Astrocyte of the cerebellum (primary cell): ENCODE data around the gene KCND1.

Experiments used
- DNase-seq: peaks from one replicate; pipeline ENCODE4 v3.0.0-alpha.2; 2011; ENCODE audit warnings: low read depth
- H3K4me3 ChIP-seq: 2 replicates; pipeline ENCODE4 v1.5.1; 2011; ENCODE audit warnings: mild to moderate bottlenecking, low read depth, low read length, moderate library complexity
- in situ Hi-C: cut with HindIII; loops from 2 replicates; pipeline ENCODE4 v1.10.0; 2017; ENCODE audit warnings: low sequenced_read_pairs
- TF ChIP-seq, protein P1 (sequence below): IDR thresholded peaks from 2 replicates; pipeline ENCODE4 v1.5.1; 2012; ENCODE audit warnings: low read length, low read depth, moderate library complexity, mild to moderate bottlenecking; ENCODE audit errors: missing control alignments

Gene KCND1

DNA sequence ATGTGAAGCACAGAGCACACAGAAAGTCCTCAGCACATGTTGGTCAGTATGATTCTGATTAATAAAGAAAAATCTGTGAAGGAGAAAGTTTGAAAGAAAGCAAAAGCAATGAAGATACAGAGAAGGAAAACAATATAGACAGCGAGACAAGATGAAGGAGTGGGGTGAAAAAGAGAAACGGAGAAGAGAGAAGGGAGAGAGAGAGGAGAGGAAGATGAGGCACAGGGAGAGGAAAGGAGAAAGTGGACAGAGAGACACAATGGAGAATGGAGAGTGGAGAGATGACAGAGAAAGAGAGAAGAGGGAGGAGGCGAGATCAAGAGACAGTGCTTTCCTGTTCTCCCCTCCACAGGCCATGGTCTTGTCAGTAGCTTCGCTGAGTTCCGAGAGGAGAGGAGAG is 3.9 kb upstream of the KCND1 start:
- TF ChIP-seq, protein P1, sequence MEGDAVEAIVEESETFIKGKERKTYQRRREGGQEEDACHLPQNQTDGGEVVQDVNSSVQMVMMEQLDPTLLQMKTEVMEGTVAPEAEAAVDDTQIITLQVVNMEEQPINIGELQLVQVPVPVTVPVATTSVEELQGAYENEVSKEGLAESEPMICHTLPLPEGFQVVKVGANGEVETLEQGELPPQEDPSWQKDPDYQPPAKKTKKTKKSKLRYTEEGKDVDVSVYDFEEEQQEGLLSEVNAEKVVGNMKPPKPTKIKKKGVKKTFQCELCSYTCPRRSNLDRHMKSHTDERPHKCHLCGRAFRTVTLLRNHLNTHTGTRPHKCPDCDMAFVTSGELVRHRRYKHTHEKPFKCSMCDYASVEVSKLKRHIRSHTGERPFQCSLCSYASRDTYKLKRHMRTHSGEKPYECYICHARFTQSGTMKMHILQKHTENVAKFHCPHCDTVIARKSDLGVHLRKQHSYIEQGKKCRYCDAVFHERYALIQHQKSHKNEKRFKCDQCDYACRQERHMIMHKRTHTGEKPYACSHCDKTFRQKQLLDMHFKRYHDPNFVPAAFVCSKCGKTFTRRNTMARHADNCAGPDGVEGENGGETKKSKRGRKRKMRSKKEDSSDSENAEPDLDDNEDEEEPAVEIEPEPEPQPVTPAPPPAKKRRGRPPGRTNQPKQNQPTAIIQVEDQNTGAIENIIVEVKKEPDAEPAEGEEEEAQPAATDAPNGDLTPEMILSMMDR, result no peak
- in situ Hi-C loops, result no loop called here
- H3K4me3 ChIP-seq, result no peak overlapping the region
- DNase-seq, result no peak

DNA sequence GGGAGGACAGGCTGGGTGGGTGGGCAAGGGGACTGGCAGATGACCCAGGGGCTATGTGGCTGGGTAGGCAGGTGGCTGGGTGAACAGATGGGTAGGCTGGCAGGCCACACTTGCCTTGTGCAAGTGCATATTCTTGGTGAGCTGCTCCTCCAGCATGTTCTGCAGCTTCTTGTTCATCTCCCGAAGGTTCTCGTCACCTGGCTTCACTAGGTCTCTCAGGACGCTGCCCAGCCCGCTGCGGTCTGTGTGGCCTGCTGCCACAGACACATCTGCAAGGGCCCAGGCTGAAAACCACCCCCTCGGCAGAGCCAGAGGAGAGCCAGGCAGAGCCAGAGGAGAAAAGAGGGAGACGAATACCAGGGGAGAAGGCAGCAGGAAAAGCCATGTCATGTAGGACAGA is 3.4 kb upstream of the KCND1 start:
- in situ Hi-C loops, result no loop called here
- TF ChIP-seq, protein P1, result no peak
- DNase-seq, result no peak
- H3K4me3 ChIP-seq, result no peak overlapping the region

DNA sequence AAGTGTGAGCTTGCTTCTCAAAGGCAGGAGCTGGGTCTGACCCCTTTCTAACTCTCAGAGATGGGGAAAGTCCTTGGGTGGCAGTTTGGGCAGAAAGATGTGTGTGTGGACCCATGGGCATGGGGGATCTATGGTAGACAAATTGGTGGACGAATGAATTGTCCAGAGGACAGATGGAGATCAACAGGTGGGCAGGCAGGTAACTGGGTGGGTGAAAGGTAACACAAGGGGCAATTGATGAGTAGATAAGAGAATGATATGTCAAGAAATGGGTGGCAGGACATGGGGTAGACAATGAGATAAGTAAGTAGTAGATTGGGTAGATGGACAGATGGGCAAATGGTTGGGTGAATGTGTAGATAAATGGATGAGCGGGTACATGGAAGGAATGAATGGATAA is 2.9 kb upstream of the KCND1 start:
- DNase-seq, result no peak
- in situ Hi-C loops, result no loop called here
- H3K4me3 ChIP-seq, result no peak overlapping the region
- TF ChIP-seq, protein P1, result no peak

DNA sequence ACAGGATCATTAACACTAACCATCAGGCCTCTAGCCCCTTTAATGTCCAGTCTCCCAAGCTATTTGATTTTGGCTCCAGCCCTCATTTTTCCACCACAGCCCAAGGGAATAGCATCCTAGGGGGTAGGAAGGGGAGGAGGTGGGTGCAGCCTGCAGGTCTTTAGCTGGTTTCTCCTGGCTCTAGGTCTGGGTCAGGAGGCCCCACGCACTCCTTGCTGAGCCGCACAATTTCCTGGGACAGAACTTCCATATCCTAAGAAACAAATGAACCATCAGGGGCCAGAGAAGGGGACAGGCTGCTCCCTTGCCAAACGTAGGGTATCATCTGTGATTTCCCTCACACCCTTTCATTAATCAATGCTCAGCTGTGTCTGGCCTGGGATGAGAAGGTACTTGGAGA is 2.4 kb upstream of the KCND1 start:
- H3K4me3 ChIP-seq, result no peak overlapping the region
- in situ Hi-C loops, result no loop called here
- DNase-seq, result no peak
- TF ChIP-seq, protein P1, result no peak

DNA sequence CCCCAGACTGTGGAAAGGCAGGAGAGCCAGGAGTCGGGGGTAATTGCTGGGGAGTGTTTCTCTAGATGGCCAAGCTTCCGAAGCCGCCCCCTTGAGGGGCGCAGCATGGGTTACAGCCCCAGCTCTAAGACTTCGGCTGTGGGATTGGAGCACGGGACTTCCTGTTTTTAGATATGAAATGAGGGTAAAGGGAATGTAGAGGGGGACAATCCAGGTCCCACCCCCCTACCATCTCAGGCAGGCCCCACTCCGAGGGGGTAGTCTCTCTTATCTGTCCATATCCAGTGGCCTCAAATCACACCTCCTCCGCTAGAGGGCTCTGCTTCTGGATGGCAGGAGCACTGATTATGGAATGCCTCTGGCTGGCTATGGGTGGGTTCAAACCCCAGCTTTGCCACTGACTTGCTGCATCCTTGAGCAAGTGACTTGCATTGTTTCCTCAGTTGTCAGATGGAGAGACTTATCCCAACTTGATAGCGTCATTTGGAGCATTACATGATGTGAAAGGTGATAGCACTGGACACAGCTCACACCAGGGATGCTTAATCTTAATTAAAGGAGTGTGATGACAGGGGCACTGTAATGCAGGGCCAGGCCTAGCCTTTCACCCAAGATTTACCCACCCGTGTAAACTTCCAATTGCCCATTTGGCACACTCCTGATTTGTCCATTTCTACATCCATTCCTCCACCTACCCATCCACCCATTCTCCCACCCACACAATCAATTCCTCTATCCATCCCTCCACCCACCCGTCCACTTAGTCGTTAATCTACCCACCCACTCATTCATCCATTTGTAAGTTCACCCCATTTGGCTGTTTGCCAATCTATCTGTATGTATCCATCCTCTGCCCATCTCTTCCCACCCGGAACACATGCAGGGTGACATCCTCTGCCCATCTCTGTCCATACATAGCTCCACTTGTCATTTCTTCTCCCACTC is 848 bp upstream of the KCND1 start:
- TF ChIP-seq, protein P1, result peak; percentile 62
- no peak for DNase-seq
- in situ Hi-C loops, result no loop called here
- peak overlapping the region; percentile 37 for H3K4me3 ChIP-seq

DNA sequence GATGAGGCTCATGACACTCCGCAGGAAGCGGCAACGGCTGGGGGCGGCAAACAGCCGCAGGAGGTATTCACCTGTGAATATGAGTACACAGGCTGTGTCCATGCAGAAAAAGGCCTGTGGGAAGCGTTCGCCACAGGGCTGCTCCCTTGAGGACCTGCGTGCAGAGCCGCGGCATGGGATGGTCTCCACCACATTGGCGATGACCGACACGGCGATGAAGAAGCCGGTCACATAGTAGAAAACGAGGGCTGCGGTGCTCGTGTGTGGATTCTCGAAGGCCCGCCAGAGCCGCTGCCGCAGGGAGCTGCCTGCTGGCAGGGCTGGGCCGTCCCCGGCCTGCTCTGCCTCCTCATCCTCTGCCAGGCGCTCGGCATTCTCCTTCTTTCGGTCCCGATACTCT is 2.2 kb downstream of the KCND1 start:
- no peak for DNase-seq
- H3K4me3 ChIP-seq, result no peak overlapping the region
- TF ChIP-seq, protein P1, result no peak
- in situ Hi-C loops, result no loop called here
